ENCODE results near the gene PNPLA3. TPM values are rescaled to one million over a fixed set of nuclear protein-coding genes. Genes with fewer than 3 reads are reported as not detected.

PNPLA3 gene
- total RNA-seq, 6 donors from 2014 or later: 0.59 to 6.3 (median 4.5) TPM

DNA sequence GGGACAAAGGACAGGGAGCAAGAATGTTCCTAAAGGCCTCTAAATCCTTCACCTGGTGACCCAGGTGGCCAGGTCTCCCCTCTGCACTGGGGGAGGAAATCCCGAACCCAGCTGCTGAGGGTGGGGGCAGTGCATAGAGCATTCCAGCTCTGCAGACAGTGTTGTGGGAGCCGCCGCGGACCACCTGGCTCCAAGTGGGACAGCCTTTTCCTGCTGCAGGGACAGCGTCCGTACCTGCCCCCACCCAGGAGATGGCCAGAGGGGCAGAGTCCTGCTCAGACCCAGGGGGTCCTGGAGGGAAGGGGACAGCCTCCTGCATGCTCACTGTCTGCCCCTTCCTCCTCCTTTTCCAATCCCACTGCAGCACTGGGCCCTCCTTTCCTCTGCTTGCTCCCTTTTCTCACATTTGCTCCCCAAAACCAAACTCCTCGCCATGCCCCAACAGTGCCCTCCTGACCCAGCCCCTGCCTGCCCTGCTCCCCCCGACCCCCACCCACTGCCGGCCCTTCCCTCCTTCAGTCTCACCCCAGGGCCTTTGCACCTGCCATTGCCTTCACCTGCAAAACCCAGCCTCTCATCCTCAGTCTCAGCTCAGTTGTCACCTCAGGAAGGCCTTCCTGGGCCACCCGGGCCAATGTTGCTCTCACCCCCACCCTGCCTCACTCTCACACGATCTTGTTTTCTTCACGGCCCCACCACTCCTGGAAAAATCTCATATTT is 44.6 kb upstream of the PNPLA3 start:
- Histone ChIP-seq H3K36me3 (no peaks in the 10 kb centered on the region), H3K4me3 (no peak overlapping the region), H3K27ac (no peak overlapping the region), H3K27me3 (no peaks in the 10 kb centered on the region), H3K4me1 (no peaks in the 10 kb centered on the region), H3K9me3 (no peaks in the 10 kb centered on the region)
- ATAC-seq (ENCODE audit: low FRiP score in 2 of 2) (no peak), DNase-seq (no peak)
- TF ChIP-seq EP300 (IDR thresholded peaks at IDR 0.05): no peak
- TF ChIP-seq POLR2A (IDR thresholded peaks at IDR 0.05): no peak
- TF ChIP-seq, protein P1, sequence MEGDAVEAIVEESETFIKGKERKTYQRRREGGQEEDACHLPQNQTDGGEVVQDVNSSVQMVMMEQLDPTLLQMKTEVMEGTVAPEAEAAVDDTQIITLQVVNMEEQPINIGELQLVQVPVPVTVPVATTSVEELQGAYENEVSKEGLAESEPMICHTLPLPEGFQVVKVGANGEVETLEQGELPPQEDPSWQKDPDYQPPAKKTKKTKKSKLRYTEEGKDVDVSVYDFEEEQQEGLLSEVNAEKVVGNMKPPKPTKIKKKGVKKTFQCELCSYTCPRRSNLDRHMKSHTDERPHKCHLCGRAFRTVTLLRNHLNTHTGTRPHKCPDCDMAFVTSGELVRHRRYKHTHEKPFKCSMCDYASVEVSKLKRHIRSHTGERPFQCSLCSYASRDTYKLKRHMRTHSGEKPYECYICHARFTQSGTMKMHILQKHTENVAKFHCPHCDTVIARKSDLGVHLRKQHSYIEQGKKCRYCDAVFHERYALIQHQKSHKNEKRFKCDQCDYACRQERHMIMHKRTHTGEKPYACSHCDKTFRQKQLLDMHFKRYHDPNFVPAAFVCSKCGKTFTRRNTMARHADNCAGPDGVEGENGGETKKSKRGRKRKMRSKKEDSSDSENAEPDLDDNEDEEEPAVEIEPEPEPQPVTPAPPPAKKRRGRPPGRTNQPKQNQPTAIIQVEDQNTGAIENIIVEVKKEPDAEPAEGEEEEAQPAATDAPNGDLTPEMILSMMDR (IDR thresholded peaks at IDR 0.05): no peak
- TF ChIP-seq POLR2AphosphoS5 (IDR thresholded peaks at IDR 0.05): no peak
- WGBS, 2 donors: 65 to 75% methylated on average over 6 to 10 of the region's 12 CpGs

DNA sequence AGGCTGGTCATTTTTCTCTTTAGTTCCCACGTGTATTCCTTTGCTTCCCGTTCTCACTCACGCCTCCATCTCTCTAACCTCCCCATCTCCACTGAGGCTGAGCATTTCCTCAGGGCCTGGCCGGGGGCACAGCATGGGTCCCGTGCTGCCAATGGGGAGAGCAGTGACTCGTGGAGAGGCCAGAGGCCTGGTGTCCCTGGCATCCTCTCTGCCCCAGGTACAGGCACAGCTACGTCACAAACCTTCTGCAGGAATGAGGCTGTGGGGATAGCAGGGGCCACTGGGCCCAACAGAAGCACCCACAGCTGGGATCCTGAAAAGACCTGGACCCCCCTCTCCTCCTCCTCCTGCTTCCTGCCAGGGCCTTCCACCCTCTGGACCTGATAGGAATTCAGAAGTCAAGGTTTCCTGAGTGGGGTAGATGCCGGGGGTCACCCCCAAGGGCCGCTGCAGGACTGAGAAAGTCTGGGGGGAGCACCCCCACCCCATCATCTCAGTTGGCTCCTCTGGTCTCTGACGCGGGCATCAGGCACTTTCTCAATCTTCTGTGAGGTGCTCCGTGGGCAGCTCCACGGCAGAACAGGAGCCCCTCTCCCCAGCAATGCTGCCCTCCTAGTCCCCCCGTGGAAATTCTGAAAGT is 43.6 kb upstream of the PNPLA3 start:
- Histone ChIP-seq H3K27me3 (no peaks in the 10 kb centered on the region), H3K4me1 (peaks cover 0 to 3% (median 0%) of the 10 kb centered on the region in 4 donors), H3K9me3 (no peaks in the 10 kb centered on the region), H3K4me3 (no peak overlapping the region), H3K27ac (no peak overlapping the region), H3K36me3 (no peaks in the 10 kb centered on the region)
- DNase-seq: no peak
- TF ChIP-seq POLR2AphosphoS5 (IDR thresholded peaks at IDR 0.05) (no peak), EP300 (IDR thresholded peaks at IDR 0.05) (no peak), POLR2A (IDR thresholded peaks at IDR 0.05) (no peak)
- TF ChIP-seq, protein P1 (IDR thresholded peaks at IDR 0.05): no peak
- 73 to 75% methylated on average over 12 to 14 of the region's 14 CpGs for WGBS, 2 donors
- ATAC-seq (ENCODE audit: low FRiP score in 2 of 2): no peak

DNA sequence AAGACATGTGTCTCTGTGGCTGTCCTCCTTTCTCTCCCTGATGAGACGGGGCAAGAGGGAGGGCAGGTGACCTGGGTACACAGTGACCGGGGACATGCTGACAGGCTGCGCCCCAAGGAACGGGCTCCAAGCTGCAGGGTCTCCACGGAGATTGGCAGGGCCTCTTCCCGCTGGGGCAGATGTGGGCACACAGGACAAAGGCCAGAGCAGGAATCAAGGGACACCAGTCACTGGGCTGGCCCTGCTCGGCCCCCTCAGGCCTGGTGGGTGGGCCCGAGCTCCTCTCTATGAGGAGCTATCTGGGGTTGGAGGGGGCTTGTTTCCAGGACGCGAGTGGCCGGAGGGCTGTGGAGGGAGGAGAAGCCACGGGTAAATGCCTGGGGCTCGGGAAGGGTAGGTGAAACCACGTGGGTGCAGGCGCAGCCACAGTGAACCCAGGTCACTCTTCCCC is 43.0 kb upstream of the PNPLA3 start:
- H3K36me3 ChIP-seq: no peaks in the 10 kb centered on the region
- no peak overlapping the region for H3K4me3 ChIP-seq
- H3K27ac ChIP-seq: no peak overlapping the region
- ATAC-seq (ENCODE audit: low FRiP score in 2 of 2) (no peak), DNase-seq (no peak)
- TF ChIP-seq EP300 (IDR thresholded peaks at IDR 0.05) (no peak), POLR2A (IDR thresholded peaks at IDR 0.05) (no peak), POLR2AphosphoS5 (IDR thresholded peaks at IDR 0.05) (no peak)
- TF ChIP-seq, protein P1 (IDR thresholded peaks at IDR 0.05): no peak
- WGBS, 2 donors: 84 to 87% methylated on average over 10 to 15 of the region's 15 CpGs
- H3K9me3 ChIP-seq: no peaks in the 10 kb centered on the region
- H3K4me1 ChIP-seq: peaks cover 0 to 3% (median 0%) of the 10 kb centered on the region in 4 donors
- no peaks in the 10 kb centered on the region for H3K27me3 ChIP-seq

DNA sequence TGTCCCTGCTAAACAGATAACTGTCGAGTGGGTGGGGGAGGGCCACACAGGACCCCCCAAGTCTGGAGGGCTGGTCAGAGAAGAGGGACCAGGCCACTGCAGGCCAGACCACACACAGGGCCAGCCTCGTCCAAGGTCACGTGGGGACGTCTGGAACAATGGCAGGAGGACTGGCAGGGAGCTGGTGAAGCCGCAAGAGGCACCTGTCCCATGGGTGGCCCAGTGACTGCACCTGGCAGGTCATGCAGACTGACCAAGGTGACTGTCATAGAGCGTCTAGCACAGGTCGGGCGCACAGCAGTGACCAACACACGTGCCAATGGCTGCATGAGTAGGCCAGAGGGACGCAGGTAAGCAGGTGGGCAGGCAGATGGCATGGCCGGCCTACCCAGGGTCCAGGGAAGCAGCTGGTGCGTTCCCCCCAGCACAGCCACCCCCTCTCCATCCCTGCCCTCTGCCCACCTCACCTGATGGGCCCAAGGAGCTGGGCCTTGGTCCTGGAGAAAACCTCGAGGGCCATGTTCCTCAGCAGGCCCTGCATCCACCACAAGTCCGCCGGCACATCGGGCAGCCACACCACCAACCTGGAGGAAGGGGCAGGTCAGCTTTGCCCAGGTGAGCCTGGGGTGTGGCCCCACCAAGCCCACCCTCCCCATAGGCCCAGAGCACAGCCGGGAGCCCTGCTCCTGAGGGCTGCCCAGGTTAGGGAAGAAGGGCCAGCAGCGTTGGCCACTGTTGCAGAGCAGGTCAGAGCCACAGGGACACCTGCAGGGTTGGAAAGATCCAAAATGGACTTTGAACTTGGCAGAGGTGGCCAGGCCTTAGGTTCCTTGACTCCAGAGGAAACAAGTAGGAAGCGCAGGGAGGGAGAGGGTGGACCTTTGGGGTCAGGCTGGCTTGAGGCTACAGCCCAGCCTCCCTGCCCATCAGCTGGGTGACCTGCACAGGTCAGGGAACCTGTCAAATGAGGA is 42.2 kb upstream of the PNPLA3 start:
- WGBS, 2 donors: 88 to 89% methylated on average over 1 to 18 of the region's 19 CpGs
- DNase-seq (no peak), ATAC-seq (ENCODE audit: low FRiP score in 2 of 2) (no peak)
- no peaks in the 10 kb centered on the region for H3K27me3 ChIP-seq
- TF ChIP-seq POLR2AphosphoS5 (IDR thresholded peaks at IDR 0.05) (no peak), POLR2A (IDR thresholded peaks at IDR 0.05) (no peak), EP300 (IDR thresholded peaks at IDR 0.05) (no peak)
- TF ChIP-seq, protein P1 (IDR thresholded peaks at IDR 0.05): no peak
- no peak overlapping the region for H3K4me3 ChIP-seq
- H3K9me3 ChIP-seq: no peaks in the 10 kb centered on the region
- no peaks in the 10 kb centered on the region for H3K36me3 ChIP-seq
- H3K27ac ChIP-seq: no peak overlapping the region
- H3K4me1 ChIP-seq: peaks cover 0 to 3% (median 0%) of the 10 kb centered on the region in 4 donors

All from upper lobe of left lung (tissue), 6 donors.